ENCODE data around the gene ALG12.

The ALG12 gene

DNA sequence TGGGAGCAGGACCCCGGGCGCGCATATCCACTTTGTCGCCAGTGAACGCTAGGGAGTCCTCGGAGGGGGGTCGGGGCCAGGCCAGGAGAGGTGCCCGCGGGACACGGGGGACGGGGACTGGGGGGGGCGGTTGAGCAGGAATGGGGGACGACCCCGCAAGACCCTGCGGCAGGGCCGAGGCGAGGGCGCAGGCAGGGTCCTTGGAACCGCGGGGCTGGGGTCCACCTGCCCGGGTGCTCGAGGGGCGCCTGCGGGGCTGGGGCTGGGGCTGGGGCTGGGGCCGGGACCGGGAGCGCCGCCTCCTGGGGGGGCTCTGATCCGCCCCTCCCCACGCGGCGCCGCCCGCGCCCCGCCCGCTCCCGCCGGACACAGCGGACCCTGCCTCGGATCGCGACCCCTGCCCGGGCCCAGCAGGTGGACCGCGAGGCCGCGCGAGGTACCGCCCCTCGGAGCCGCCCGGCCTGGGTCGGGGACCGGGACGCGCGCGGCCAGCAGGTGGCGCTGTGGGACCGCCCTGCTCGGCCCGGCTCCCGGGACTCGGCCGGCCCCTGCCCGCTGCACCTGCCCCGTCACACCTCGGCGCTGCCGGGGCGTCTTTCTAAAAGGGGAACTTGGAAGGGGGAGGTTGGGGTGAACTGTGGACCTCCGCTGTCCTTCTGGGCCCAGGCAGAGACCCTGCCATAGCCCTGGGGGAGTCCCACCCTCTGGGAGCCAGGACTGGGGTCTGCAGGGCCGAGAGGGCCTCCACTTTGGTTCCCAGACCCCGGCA lies 11.2 kb upstream of the ALG12 start:
- peak; percentile 83 for DNase-seq

- no peak for DNase-seq
Observed at GRCh38 chr22:49928555-49929210, 10.4 kb upstream of the ALG12 start.

GRCh38 chr22:49928185-49928495 lies 9.9 kb upstream of the ALG12 start:
- DNase-seq = no peak

DNA sequence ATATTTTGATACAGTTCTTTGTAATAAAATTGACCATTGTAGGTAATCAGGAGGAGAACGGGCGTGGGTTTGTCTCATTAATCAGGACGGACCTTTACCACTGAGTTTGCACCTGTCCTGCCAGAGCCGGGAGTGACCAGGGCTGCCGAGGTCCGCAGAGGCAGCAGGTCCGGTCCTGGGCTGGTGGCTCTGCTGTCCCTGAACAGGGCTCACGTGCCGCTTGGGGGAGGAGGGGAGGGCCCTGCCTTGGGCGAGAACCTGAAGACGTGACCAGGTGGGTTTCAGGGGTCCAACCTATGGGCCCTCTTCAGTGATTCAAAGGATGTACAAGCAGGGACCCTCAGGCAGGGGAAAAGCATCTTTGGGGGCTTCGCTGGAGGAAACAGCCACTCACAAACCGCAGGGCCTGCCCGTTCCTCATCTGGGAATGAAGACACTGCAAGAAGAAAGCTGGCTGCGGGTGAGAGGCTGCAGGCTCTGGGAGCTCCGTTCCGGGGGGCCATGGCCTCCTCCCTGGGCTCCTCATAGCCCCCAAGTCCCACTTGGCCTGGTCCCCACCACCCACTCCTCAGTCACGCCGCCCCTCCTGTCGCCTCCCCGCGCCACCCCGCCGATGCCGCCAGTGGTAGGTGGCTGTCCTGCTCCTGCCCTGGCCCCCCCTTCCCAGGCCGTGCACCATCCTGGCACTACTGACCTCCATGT lies 9.4 kb upstream of the ALG12 start:
- no peak for DNase-seq

- no peak for DNase-seq
Observed at GRCh38 chr22:49926916-49927315, 8.7 kb upstream of the ALG12 start.

DNA sequence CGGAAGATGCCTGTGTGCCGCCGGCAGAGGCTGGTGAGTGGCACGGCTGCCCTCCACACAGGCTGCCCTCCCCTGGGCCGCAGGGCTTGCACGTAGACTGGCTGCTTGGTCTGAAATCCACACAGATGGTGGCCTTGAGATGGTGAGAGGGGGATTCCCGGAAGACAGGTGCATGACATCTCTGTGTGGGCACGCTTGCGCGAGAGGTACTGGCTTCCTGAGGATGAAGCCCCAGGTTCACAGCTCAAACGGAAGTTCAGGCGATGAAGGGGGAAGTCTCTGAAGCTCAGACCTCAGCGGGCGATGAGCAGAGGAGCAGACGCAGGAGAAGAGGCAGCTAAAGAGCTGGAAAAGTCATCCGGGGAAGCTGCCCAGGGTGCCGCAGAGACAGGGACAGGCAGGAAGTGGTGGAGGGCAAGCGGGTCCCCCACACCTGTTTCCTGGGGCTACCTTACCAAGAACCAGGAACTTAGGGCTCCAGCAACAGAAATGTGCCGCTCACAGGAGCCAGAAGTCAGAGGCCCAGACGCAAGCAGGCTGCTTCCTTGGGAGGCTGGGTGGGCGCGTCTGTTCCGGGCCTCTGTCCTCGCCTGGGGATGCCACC lies 7.4 kb upstream of the ALG12 start:
- DNase-seq = no peak

GRCh38 chr22:49924113-49924833 lies 6.0 kb upstream of the ALG12 start:
- DNase-seq = no peak

GRCh38 chr22:49923445-49923844 lies 5.2 kb upstream of the ALG12 start:
- no peak for DNase-seq

GRCh38 chr22:49922926-49923325 lies 4.7 kb upstream of the ALG12 start:
- DNase-seq = no peak

DNA sequence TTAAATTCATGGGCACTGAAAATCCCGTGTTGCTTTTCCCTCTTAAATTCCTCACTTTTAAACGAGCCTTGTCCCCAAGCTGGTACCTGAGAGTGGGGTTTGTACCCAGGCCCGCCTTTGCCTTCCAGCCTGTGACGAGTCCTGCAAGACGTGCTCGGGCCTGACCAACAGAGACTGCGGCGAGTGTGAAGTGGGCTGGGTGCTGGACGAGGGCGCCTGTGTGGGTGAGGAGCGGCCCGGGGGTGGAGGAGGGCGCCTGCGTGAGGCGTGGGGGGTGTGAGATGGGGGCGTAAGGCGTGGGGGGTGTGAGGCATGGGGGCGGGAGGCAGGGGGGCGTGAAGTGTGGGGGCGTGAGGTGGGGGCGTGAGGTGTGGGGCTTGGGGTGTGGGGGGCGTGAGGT lies 4.2 kb upstream of the ALG12 start:
- no peak for DNase-seq

DNA sequence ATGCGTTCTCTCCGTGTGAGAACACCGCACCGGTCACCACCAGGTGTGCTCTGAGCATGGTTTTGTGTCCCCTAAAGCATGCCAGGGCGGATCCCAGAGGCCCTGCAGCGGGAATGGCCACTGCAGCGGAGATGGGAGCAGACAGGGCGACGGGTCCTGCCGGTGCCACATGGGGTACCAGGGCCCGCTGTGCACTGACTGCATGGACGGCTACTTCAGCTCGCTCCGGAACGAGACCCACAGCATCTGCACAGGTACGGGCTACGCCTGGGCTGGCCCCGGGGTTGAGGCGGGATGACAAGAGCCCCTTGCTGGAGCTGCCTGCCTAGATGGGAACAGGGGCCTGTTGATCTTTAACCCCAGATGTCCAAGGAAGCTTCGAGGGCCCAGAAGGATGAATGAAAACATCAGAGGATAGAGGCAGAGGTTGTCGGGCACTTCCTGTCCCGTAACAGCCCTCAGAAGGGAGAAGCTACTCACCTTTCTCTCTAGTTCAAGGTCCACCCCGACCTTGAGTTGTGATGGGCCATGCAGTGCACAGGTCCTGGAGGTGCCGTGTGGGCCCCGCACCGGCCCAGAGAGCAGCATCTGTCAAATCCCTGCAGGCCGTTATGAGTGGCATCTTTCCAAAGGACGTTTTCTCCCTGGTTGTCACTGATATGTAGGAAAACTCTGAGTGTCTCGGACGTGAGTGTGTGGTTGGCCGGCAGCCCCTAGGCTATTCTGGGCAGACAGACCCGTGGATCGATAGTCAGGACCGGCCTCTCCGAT lies 3.5 kb upstream of the ALG12 start:
- no peak for DNase-seq

DNA sequence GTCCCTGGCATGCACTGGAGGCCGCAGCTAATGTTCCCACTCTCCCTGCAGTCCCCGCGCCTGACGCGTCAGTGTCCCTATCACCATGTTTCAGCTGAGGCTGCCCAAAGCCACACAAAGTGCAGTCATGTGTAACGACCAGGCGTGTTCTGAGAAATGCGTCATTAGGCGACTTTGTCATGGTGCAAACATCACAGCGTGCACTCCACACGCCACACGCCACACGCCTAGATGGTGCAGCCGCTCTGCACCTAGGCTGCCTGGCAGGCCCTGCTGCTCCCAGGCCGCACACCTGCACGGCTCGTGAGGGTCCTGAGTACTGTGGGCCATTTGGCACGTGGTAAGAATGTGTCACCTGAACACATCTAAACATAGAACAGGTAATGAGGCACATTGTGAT lies 2.6 kb upstream of the ALG12 start:
- DNase-seq = no peak

- DNase-seq = no peak
Observed at GRCh38 chr22:49918911-49919881, 958 bp upstream of the ALG12 start.

DNA sequence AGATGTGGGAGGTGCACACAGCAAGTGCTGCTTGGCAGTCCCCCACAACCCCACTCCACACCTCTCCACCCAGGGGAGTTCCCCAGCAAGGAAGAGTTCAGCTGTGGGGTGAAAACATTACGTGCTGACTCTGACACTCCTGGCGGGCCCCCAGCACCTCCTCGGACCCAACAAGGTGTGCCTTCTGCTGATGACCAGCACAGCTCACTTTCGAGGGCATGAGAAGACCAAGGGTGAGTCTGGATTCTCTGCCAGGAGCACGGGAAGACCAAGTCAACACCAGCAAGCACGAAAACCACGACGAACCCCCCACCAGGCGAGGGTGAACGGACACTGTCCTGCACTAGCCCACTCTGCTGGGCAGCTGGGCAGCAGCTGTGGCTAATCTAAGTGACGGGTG lies 1.4 kb downstream of the ALG12 start:
- no peak for DNase-seq

- DNase-seq = no peak
Observed at GRCh38 chr22:49915610-49916009, 2.6 kb downstream of the ALG12 start.

GRCh38 chr22:49914256-49914655 lies 4.0 kb downstream of the ALG12 start:
- no peak for DNase-seq

DNA sequence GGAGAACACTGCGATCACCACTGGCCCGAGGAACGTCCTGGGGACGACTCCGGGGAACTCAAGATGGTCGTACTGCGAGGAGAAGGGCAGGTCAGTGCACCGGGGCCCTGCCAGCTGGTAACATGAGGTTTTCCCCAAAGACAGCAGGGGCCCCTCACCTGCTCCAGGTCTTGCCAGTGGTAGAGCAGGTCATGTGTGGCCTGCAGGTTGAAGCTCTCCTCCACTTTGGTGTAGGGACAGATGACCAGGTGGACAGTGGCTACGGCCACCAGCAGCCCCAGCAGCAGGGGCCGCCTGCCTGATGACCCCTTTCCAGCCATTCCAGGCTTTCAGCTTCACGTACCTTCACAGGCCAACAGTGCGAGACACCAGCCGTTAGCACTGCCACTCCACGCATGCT lies 4.8 kb downstream of the ALG12 start:
- DNase-seq = no peak

- no peak for DNase-seq
Observed at GRCh38 chr22:49913026-49913425, 5.2 kb downstream of the ALG12 start.

DNA sequence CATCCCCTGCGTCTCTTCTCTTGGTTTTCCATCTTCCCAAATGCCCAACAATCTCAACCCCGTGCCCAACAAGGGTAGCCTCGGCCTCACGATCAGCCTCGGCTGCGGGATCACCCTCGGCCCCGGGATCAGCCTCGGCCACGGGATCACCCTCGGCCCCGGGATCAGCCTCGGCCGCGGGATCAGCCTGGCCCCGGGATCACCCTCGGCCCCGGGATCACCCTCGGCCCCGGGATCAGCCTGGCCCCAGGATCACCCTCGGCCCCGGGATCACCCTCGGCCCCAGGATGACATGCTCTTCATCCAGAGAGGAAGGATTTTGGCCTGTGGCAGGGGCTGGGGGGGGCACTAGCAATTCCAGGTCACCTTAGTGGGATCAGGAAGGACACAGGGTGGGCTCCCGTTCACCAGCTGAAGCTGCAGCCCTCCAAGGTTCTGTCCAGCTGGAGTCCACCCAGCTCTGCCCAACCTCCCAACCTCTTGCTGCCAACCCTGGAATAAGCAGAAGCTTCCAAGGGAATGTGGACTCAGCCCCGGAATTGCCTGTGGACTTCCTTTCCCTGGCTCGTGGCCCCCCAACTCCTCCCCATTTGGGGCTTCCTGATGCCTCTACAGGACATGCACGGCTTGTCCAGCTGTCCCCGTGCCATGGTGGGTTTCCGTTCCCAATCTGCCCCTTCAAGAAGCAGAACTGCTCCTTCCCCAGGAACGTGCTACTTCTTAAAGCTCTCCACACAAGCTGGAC lies 6.2 kb downstream of the ALG12 start:
- no peak for DNase-seq
